CD4-positive, alpha-beta T cell (primary cell): ENCODE measurements around the gene CEACAM5. TPM values are rescaled to one million over a fixed set of nuclear protein-coding genes. Genes with fewer than 3 reads are reported as not detected.

Experiments
- ATAC-seq: fragments of 200-7000 bp; cut with Tn5 transposase; one replicate; pipeline ENCODE4 v1.10.0; 2022; ENCODE audit warnings: mild to moderate bottlenecking; ENCODE audit not compliant: poor library complexity
- CTCF ChIA-PET: fragments of 350-600 bp; sonication (Branson Sonifier 250); formaldehyde crosslinking; loops from one replicate; lab custom pipeline; 2021; ENCODE audit warnings: antibody characterized with exemption, inconsistent platforms; lab: Charles Lee
- POLR2A ChIA-PET: fragments of 350-600 bp; sonication (Branson Sonifier 250); formaldehyde crosslinking; loops from one replicate; lab custom pipeline; 2021; ENCODE audit warnings: antibody characterized with exemption, inconsistent platforms; lab: Charles Lee
- DNase-seq, 14 experiments: peaks; one replicate each; pipeline ENCODE4 v3.0.0-alpha.2; 2013 to 2020; ENCODE audit warnings: mixed read lengths in 2 of 14
- H3K27ac ChIP-seq, 2 donors: one replicate each; pipeline versions ENCODE4 v1.5.1 to v1.7.0; 2013; ENCODE audit warnings: low read length in 2 of 2, low read depth in 1 of 2, mild to moderate bottlenecking in 1 of 2
- H3K27me3 ChIP-seq, 2 experiments: 1 replicate in 1 of 2; 2 replicates in 1 of 2; pipeline versions ENCODE4 v1.6.1 to v1.7.0; 2013; ENCODE audit warnings: low read length in 2 of 2, control low read depth in 1 of 2, mild to moderate bottlenecking in 1 of 2, moderate library complexity in 1 of 2; ENCODE audit not compliant: insufficient read depth in 2 of 2, control insufficient read depth in 1 of 2
- H3K36me3 ChIP-seq: one replicate; pipeline ENCODE4 v1.6.1; 2013; ENCODE audit warnings: low read length, control low read depth; ENCODE audit not compliant: insufficient read depth
- H3K4me1 ChIP-seq: one replicate; pipeline ENCODE4 v1.6.1; 2013; ENCODE audit warnings: low read length, control low read depth; ENCODE audit not compliant: insufficient read depth
- H3K4me3 ChIP-seq: one replicate; pipeline ENCODE4 v1.5.1; 2013; ENCODE audit warnings: mild to moderate bottlenecking, low read length, moderate library complexity
- H3K9me3 ChIP-seq, 2 experiments: 1 replicate in 1 of 2; 2 replicates in 1 of 2; pipeline versions ENCODE4 v1.6.1 to v1.7.0; 2013; ENCODE audit warnings: low read length in 2 of 2, mild to moderate bottlenecking in 2 of 2, control low read depth in 1 of 2, moderate library complexity in 1 of 2; ENCODE audit not compliant: control insufficient read depth in 1 of 2, insufficient read depth in 1 of 2
- H3K27ac Mint-ChIP-seq: one replicate; pipeline ENCODE4 v1.8.0; 2020; ENCODE audit warnings: mixed read lengths
- H3K27me3 Mint-ChIP-seq: one replicate; pipeline ENCODE4 v1.8.0; 2021; ENCODE audit warnings: mixed read lengths
- H3K36me3 Mint-ChIP-seq: one replicate; pipeline ENCODE4 v1.8.0; 2021; ENCODE audit warnings: low read depth, mixed read lengths
- H3K4me1 Mint-ChIP-seq: one replicate; pipeline ENCODE4 v1.8.0; 2021; ENCODE audit warnings: low read depth, mixed read lengths
- H3K4me3 Mint-ChIP-seq: one replicate; pipeline ENCODE4 v1.8.0; 2020; ENCODE audit warnings: mild to moderate bottlenecking, mixed read lengths
- H3K9me3 Mint-ChIP-seq: one replicate; pipeline ENCODE4 v1.8.0; 2020; ENCODE audit warnings: mixed read lengths
- intact Hi-C, 2 experiments: fragments of 100-400 bp; cut with DNase I in 1 of 2; cut with micrococcal nuclease in 1 of 2; formaldehyde crosslinking; loops; one replicate each; pipeline versions ENCODE4 v1.15.1 to v1.9.0; 2023 to 2025; cut with DNase I, micrococcal nuclease
- total RNA-seq, 174 experiments: library from RNA in 2 of 174; stranded (reverse) in 2 of 174; gene quantifications; one replicate each; pipeline ENCODE4 v1.2.3 and lab custom pipeline; 2021 to 2026
- TF ChIP-seq, protein P1 (sequence below): fragments of 200-600 bp; IDR thresholded peaks from one replicate; pipeline ENCODE4 v1.8.0; 2022; ENCODE audit warnings: antibody characterized with exemption, mild to moderate bottlenecking

CEACAM5 gene
- total RNA-seq, 2 experiments from 2014 or later: not detected

DNA sequence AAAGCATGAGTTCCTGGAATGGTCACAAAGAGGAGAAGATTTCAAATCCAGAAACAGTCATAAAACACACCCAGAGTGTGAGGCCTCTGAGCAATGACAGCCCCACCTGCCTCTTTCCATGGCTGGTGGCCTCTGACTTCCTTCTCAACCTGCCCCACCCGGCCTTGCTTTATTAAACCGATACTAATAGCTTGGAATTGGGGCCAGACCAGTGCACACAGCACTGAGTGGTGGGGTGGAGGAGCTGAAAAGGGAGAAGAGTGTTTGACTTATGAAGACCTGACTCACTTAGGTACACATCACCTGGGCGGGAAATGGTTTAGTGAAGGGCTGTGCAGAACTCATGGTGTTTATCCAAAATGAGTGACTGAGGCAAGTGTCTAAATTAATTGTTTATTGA lies 26.2 kb downstream of the CEACAM5 start:
- peaks cover 61% of the 10 kb centered on the region for H3K27me3 Mint-ChIP-seq
- no peak overlapping the region for H3K4me3 Mint-ChIP-seq

DNA sequence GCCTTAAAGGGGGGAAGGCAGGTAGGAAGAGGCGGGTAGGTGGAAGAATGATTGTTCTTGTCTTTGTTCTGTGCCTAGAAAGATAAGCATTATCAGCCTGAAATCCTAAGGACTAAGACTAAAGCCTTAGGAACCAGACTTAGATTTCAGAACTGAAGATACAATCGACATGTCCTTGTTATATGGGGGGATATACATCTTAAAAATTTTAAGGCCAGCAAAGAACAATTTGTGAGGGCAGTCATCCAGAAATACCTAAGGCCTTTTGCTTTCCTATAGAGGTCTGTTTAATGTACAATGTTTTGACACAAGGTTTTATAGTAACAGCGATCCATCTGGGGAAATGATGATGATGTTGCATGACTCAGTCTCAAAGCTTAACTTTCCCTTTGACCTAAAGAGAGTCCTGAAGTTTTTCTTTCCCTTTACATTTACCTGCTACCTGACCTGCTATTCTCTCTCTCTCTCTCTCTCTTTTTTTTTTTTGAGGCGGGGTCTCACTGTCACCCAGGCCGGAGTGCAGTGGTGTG lies 26.7 kb downstream of the CEACAM5 start:
- no peak overlapping the region for H3K27ac Mint-ChIP-seq
- DNase-seq (no peak), ATAC-seq (no peak)
- intact Hi-C loops: no loop called here
- ChIA-PET POLR2A (no interaction called here), CTCF (no interaction called here)
- TF ChIP-seq, protein P1, sequence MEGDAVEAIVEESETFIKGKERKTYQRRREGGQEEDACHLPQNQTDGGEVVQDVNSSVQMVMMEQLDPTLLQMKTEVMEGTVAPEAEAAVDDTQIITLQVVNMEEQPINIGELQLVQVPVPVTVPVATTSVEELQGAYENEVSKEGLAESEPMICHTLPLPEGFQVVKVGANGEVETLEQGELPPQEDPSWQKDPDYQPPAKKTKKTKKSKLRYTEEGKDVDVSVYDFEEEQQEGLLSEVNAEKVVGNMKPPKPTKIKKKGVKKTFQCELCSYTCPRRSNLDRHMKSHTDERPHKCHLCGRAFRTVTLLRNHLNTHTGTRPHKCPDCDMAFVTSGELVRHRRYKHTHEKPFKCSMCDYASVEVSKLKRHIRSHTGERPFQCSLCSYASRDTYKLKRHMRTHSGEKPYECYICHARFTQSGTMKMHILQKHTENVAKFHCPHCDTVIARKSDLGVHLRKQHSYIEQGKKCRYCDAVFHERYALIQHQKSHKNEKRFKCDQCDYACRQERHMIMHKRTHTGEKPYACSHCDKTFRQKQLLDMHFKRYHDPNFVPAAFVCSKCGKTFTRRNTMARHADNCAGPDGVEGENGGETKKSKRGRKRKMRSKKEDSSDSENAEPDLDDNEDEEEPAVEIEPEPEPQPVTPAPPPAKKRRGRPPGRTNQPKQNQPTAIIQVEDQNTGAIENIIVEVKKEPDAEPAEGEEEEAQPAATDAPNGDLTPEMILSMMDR: no peak
- H3K9me3 ChIP-seq: no peaks in the 10 kb centered on the region
- H3K4me3 Mint-ChIP-seq: no peak overlapping the region
- no peaks in the 10 kb centered on the region for H3K36me3 ChIP-seq
- H3K4me3 ChIP-seq: no peak overlapping the region
- H3K27me3 Mint-ChIP-seq: peaks cover 61% of the 10 kb centered on the region
- peaks cover 0 to 2% of the 10 kb centered on the region in 2 experiments for H3K27me3 ChIP-seq
- no peaks in the 10 kb centered on the region for H3K9me3 Mint-ChIP-seq
- H3K4me1 Mint-ChIP-seq: no peaks in the 10 kb centered on the region
- H3K27ac ChIP-seq: no peak overlapping the region
- H3K36me3 Mint-ChIP-seq: no peaks in the 10 kb centered on the region
- H3K4me1 ChIP-seq: peaks cover 3% of the 10 kb centered on the region

More for the DNA sequence above, 26.2 kb downstream of the CEACAM5 start:
- no peaks in the 10 kb centered on the region for H3K36me3 ChIP-seq
- no peak overlapping the region for H3K27ac ChIP-seq
- ATAC-seq (no peak), DNase-seq (no peak)
- intact Hi-C loops: no loop called here
- H3K27me3 ChIP-seq: peaks cover 0 to 2% of the 10 kb centered on the region in 2 experiments
- ChIA-PET POLR2A (no interaction called here), CTCF (no interaction called here)
- Mint-ChIP-seq H3K36me3 (no peaks in the 10 kb centered on the region), H3K9me3 (no peaks in the 10 kb centered on the region), H3K27ac (no peak overlapping the region), H3K4me1 (no peaks in the 10 kb centered on the region)
- H3K9me3 ChIP-seq: no peaks in the 10 kb centered on the region
- TF ChIP-seq, protein P1: no peak
- H3K4me1 ChIP-seq: peaks cover 3% of the 10 kb centered on the region
- H3K4me3 ChIP-seq: no peak overlapping the region

DNA sequence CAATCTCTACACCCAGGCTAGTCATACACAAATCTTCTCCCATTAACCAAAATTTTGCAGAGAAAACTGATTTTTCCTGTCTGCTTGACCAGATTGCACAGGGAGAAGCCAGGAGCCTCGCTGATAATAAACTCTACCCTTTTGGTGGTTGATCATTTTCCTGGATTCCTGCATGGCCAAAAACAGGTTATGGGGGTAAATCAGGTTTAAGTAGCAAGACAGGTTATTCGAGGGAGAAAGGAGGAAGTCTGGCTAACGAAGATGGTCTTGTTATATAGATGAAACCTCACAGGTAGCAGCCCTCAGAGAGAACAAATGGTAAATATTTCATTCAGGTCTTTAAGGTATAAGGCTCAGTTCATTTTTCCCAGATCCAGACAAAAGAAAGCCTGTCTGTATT lies 30.9 kb downstream of the CEACAM5 start:
- Mint-ChIP-seq H3K4me1 (peaks cover 6% of the 10 kb centered on the region), H3K4me3 (no peak overlapping the region), H3K27me3 (peaks cover 65% of the 10 kb centered on the region), H3K36me3 (no peaks in the 10 kb centered on the region), H3K27ac (no peak overlapping the region), H3K9me3 (no peaks in the 10 kb centered on the region)
- Histone ChIP-seq H3K27ac (no peak overlapping the region), H3K9me3 (no peaks in the 10 kb centered on the region), H3K27me3 (peaks cover 0 to under 1% of the 10 kb centered on the region in 2 experiments), H3K4me1 (peaks cover 3% of the 10 kb centered on the region), H3K4me3 (no peak overlapping the region), H3K36me3 (no peaks in the 10 kb centered on the region)
- ChIA-PET CTCF (no interaction called here), POLR2A (no interaction called here)
- DNase-seq: no peak
- ATAC-seq: no peak
- intact Hi-C loops: no loop called here
- TF ChIP-seq, protein P1: no peak
